Neural cell (in vitro differentiated cells): ENCODE data around the gene PSPN. TPM values are rescaled to one million over a fixed set of nuclear protein-coding genes. Genes with fewer than 3 reads are reported as not detected.

ENCODE experiments used
- polyA plus RNA-seq: library from polyadenylated mRNA; depleted of rRNA; stranded (reverse); fragments of >200 nt; gene quantifications from 2 replicates; pipeline ENCODE4 v1.2.3, GENCODE V29; 2014
- small RNA-seq, 3 experiments: library from RNA; depleted of rRNA; stranded (forward); fragments of <200 nt; gene quantifications; one replicate each; pipeline ENCODE3, GENCODE V24; 2012

Gene PSPN
- polyA plus RNA-seq, 1 donor from 2014 or later: 1.5 TPM

Small RNA genes lying within 50 kb of the gene (small RNA-seq; reads per million reads assigned to genes)
- gene MIR6790 (0 to 1.4 (median 0.32) reads per million in 3 experiments), gene MIR6885 (2.5 to 4.5 (median 3.4) reads per million in 3 experiments)

Other genes starting within 250 kb of the PSPN start
- not detected in 2 replicates for gene ACSBG2, start 240.3 kb downstream of the PSPN start, polyA plus RNA-seq
- 34.0 and 39.3 TPM in 2 replicates for gene MLLT1, start 96.0 kb downstream of the PSPN start, polyA plus RNA-seq
- 0.62 TPM in 1 of 2 replicates, not detected in the other for gene ACER1, start 42.3 kb downstream of the PSPN start, polyA plus RNA-seq
- 79.9 and 97.8 TPM in 2 replicates for gene CLPP, start 14.4 kb downstream of the PSPN start, polyA plus RNA-seq
- 154 and 179 TPM in 2 replicates for gene ALKBH7, start 3.1 kb downstream of the PSPN start, polyA plus RNA-seq
- 53.9 and 69.2 TPM in 2 replicates for gene GTF2F1, start 17.2 kb upstream of the PSPN start, polyA plus RNA-seq
- gene KHSRP, start 48.9 kb upstream of the PSPN start, polyA plus RNA-seq: 33.3 and 40.3 TPM in 2 replicates
- 3.8 and 4.2 TPM in 2 replicates for gene SLC25A41, start 57.8 kb upstream of the PSPN start, polyA plus RNA-seq
- gene SLC25A23, start 83.9 kb upstream of the PSPN start, polyA plus RNA-seq: 36.3 and 47.2 TPM in 2 replicates
- gene CRB3, start 88.3 kb upstream of the PSPN start, polyA plus RNA-seq: 0.43 TPM in 1 of 2 replicates, not detected in the other
- gene DENND1C, start 105.9 kb upstream of the PSPN start, polyA plus RNA-seq: 0.17 TPM in 1 of 2 replicates, not detected in the other
- gene TUBB4A, start 126.4 kb upstream of the PSPN start, polyA plus RNA-seq: 17.8 and 25.9 TPM in 2 replicates
- 0.86 and 1.3 TPM in 2 replicates for gene TNFSF9, start 155.1 kb upstream of the PSPN start, polyA plus RNA-seq
- gene CD70, start 215.2 kb upstream of the PSPN start, polyA plus RNA-seq: not detected in 2 replicates